HepG2 (cell line): ENCODE results near the gene TUBG1. TPM values are rescaled to one million over a fixed set of nuclear protein-coding genes. Genes with fewer than 3 reads are reported as not detected.
A peak's percentile ranks its signal among the peaks of the same experiment; 100 is the strongest.

Source experiments
- ATAC-seq: fragments of 200-7000 bp; cut with Tn5 transposase; 3 replicates; pipeline ENCODE4 v1.9.1; 2020; ENCODE audit warnings: mild to moderate bottlenecking, moderate library complexity
- BruUV-seq: library from RNA; stranded (reverse); fragments of 400-500 nt; replicated peaks from 2 replicates; lab custom pipeline; 2021; lab: Mats Ljungman, UMichigan
- CTCF ChIA-PET: fragments of 300-600 bp; formaldehyde crosslinking; extraction: SDS; loops from one replicate; lab custom pipeline; 2021; ENCODE audit warnings: low total read pairs, inconsistent platforms, low intra/inter-chr PET ratio; lab: Yijun Ruan, JAX
- POLR2A ChIA-PET: fragments of 350-600 bp; sonication (Branson Sonifier 250); formaldehyde crosslinking; loops from one replicate; lab custom pipeline; 2020; ENCODE audit warnings: antibody characterized with exemption, inconsistent platforms; lab: Yijun Ruan, JAX
- DNase-seq: peaks from one replicate; pipeline ENCODE4 v3.0.0-alpha.2; 2015; ENCODE audit warnings: low spot score
- FAIRE-seq: peaks from 3 replicates; lab custom pipeline; 2011; peaks lifted over from hg19 to GRCh38; lab: Jason Lieb, UNC
- H2AFZ ChIP-seq: one replicate; pipeline ENCODE4 v1.6.1; 2011; ENCODE audit warnings: low read length, inconsistent platforms
- H3K27ac ChIP-seq: fragments of 300-600 bp; 3 replicates; pipeline ENCODE4 v1.8.0; 2011; ENCODE audit warnings: mixed run types, mild to moderate bottlenecking, mixed read lengths, low read length, inconsistent platforms; ENCODE audit not compliant: insufficient read depth; ENCODE audit errors: extremely low read length
- H3K27me3 ChIP-seq, 2 experiments: fragments of 200-600 bp in 1 of 2; 2 replicates in 1 of 2; 3 replicates in 1 of 2; pipeline versions ENCODE4 v1.6.0 to v1.8.0; 2011; ENCODE audit warnings: low read length in 2 of 2, mild to moderate bottlenecking in 2 of 2, moderate library complexity in 2 of 2, inconsistent platforms in 1 of 2; ENCODE audit not compliant: insufficient read depth in 2 of 2, control insufficient read depth in 1 of 2
- H3K36me3 ChIP-seq, 2 experiments: fragments of 200-600 bp in 1 of 2; replicated peaks in 1 of 2; 2 replicates in 1 of 2; 3 replicates in 1 of 2; pipeline versions ENCODE4 v1.5.1 to v1.8.0; 2011; ENCODE audit warnings: low read length in 2 of 2, inconsistent platforms in 1 of 2; ENCODE audit not compliant: insufficient read depth in 2 of 2, control insufficient read depth in 1 of 2
- H3K4me1 ChIP-seq: 2 replicates; pipeline ENCODE4 v1.5.1; 2012; ENCODE audit warnings: low read length, inconsistent platforms; ENCODE audit not compliant: insufficient read depth
- H3K4me2 ChIP-seq: 2 replicates; pipeline ENCODE4 v1.6.0; 2011; ENCODE audit warnings: low read depth, low read length, inconsistent platforms
- H3K4me3 ChIP-seq, 3 experiments: fragments of 200-600 bp in 1 of 3; sonication (generic), shearing (Covaris generic) in 1 of 3; replicated peaks in 1 of 3; 2 replicates each; pipeline ENCODE4 v1.5.1; 2011 to 2016; ENCODE audit warnings: low read length in 3 of 3, inconsistent platforms in 2 of 3, low read depth in 2 of 3, mild to moderate bottlenecking in 2 of 3, control low read depth in 1 of 3, mixed read lengths in 1 of 3; ENCODE audit not compliant: insufficient read depth in 1 of 3
- H3K79me2 ChIP-seq: one replicate; pipeline ENCODE4 v1.6.1; 2011; ENCODE audit warnings: low read length, inconsistent platforms; ENCODE audit not compliant: insufficient read depth
- H3K9ac ChIP-seq: 2 replicates; pipeline ENCODE4 v1.6.0; 2011; ENCODE audit warnings: mild to moderate bottlenecking, low read depth, low read length, inconsistent platforms; ENCODE audit not compliant: insufficient read depth
- H3K9me3 ChIP-seq: 2 replicates; pipeline ENCODE4 v1.5.1; 2012; ENCODE audit warnings: mild to moderate bottlenecking, low read length
- H4K20me1 ChIP-seq: 2 replicates; pipeline ENCODE4 v1.6.0; 2011; ENCODE audit warnings: inconsistent platforms, mild to moderate bottlenecking, low read length, moderate library complexity; ENCODE audit not compliant: insufficient read depth
- AHR ChIP-seq: IDR thresholded peaks from 2 replicates; pipeline ENCODE4 v1.6.1; 2018; ENCODE audit warnings: missing genetic modification reagents, missing compliant biosample characterization
- GATA4 ChIP-seq: sonication (generic); IDR thresholded peaks from 2 replicates; pipeline ENCODE4 v1.6.1; 2016; ENCODE audit warnings: antibody characterized with exemption, low read depth, borderline replicate concordance
- NPAS2 ChIP-seq: sonication (generic); formaldehyde crosslinking; IDR thresholded peaks from 2 replicates; pipeline ENCODE4 v1.8.0; 2022; ENCODE audit warnings: mild to moderate bottlenecking, missing genetic modification reagents, borderline replicate concordance
- ZNF17 ChIP-seq: sonication (generic); formaldehyde crosslinking; IDR thresholded peaks from 2 replicates; pipeline ENCODE4 v1.5.0; 2020; ENCODE audit warnings: mild to moderate bottlenecking, missing genetic modification reagents
- ZNF7 ChIP-seq: IDR thresholded peaks from 2 replicates; pipeline ENCODE4 v1.6.1; 2016; ENCODE audit warnings: missing biosample characterization, missing genetic modification reagents
- WGBS: methylation state at CpG from one replicate; pipeline ENCODE4 v1.1.6; 2017; ENCODE audit warnings: low lambda C conversion rate; 5-methylcytosine and 5-hydroxymethylcytosine counted together
- in situ Hi-C: cut with HindIII; loops from 2 replicates; pipeline ENCODE4 v1.10.0; 2017; ENCODE audit warnings: low pct_unique_long_range_greater_than_20kb; ENCODE audit not compliant: extremely low pct_ligation_motif_present
- intact Hi-C: fragments of 100-400 bp; cut with micrococcal nuclease; formaldehyde crosslinking; loops from one replicate; pipeline ENCODE4 v1.10.0; 2022; ENCODE audit not compliant: unreplicated experiment
- polyA plus RNA-seq, 8 experiments: library from polyadenylated mRNA; depleted of rRNA in 3 of 8; stranded (reverse) in 7 of 8; unstranded in 1 of 8; fragments of >200 nt; fragmentation: Illumina TruSeq in 4 of 8; extraction: Trizol in 4 of 8; gene quantifications; 2 replicates each; pipeline versions ENCODE4 v1.2.1 to v1.2.3, GENCODE V29; 2011 to 2016; ENCODE audit warnings: low read depth in 4 of 8, missing spikeins in 1 of 8, mixed read lengths in 1 of 8; ENCODE audit not compliant: insufficient read depth in 1 of 8
- total RNA-seq, 5 experiments: library from RNA; depleted of rRNA; stranded (reverse); fragments of >200 nt; fragmentation: Illumina TruSeq; extraction: Trizol; gene quantifications; 2 replicates each; pipeline ENCODE4 v1.2.3, GENCODE V29; 2016; ENCODE audit warnings: low read depth in 1 of 5
- TF ChIP-seq, protein P1 (sequence below): sonication (generic); formaldehyde crosslinking; IDR thresholded peaks from 2 replicates; pipeline ENCODE4 v1.5.0; 2020; ENCODE audit warnings: mild to moderate bottlenecking, missing genetic modification reagents

The TUBG1 gene
- total and polyA plus RNA-seq, 2 of the 13 experiments (the other 11 are each of a cell fraction or from before 2014, with no cell fraction given): 74.1 to 137 TPM

- H3K27ac ChIP-seq: no peak overlapping the region
- POLR2A ChIA-PET: no interaction called here
- H3K79me2 ChIP-seq: no peaks in the 10 kb centered on the region
- no peak overlapping the region for H3K4me3 ChIP-seq
- H3K36me3 ChIP-seq: no peaks in the 10 kb centered on the region
- intact Hi-C loops (no loop called here), in situ Hi-C loops (no loop called here)
- H3K9ac ChIP-seq: no peak overlapping the region
- DNase-seq: no peak
- no peaks in the 10 kb centered on the region for H4K20me1 ChIP-seq
- FAIRE-seq: no peak
- CTCF ChIA-PET: no interaction called here
- no peak overlapping the region for H2AFZ ChIP-seq
- H3K9me3 ChIP-seq: no peaks in the 10 kb centered on the region
- ATAC-seq: no peak
- peaks cover 21% of the 10 kb centered on the region for H3K4me1 ChIP-seq
- no peak for TF ChIP-seq NPAS2 (CRISPR knock-in tag)
- no peak for TF ChIP-seq ZNF17 (CRISPR knock-in tag)
- no peak for TF ChIP-seq AHR (CRISPR knock-in tag)
- TF ChIP-seq, all 625 proteins: peak for 0
- Histone ChIP-seq H3K27me3 (peaks cover 0 to 11% of the 10 kb centered on the region in 2 experiments; a peak in 3 of 5 replicates), H3K4me2 (no peak overlapping the region)
- no TSS peak for BruUV-seq
- 51% methylated on average over 5 of the region's 5 CpGs for WGBS
Observed at GRCh38 chr17:42647778-42648177, 38.3 kb downstream of the TUBG1 start.

DNA sequence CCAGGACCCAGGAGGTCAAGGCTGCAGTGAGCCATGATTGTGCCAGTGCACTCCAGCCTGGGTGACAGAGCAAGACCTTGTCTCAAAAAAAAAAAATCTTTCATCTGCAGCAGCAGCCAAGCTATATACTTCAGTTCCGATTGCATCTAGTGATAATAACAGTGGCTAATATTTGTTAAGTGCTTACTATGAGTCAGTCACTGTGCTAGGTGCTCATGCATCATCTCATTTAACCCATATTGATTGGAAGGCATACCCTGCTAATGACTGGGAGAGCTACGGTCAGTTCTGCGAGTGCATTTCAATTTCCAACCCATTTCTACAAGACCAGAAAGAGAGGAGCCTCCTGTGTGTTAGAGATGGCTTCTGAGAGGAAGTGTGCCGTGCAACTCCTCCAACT lies 41.9 kb downstream of the TUBG1 start:
- in situ Hi-C loops: no loop called here
- Histone ChIP-seq H3K4me3 (no peak overlapping the region), H3K36me3 (no peaks in the 10 kb centered on the region), H3K9me3 (no peaks in the 10 kb centered on the region), H3K27ac (no peak overlapping the region), H3K4me2 (no peak overlapping the region), H2AFZ (no peak overlapping the region), H4K20me1 (no peaks in the 10 kb centered on the region), H3K79me2 (no peaks in the 10 kb centered on the region), H3K27me3 (peaks cover 0 to 9% of the 10 kb centered on the region in 2 experiments; a peak in 3 of 5 replicates), H3K4me1 (peaks cover 33% of the 10 kb centered on the region), H3K9ac (no peak overlapping the region)
- no peak; the same call in 2 of the 3 replicates for ATAC-seq
- CTCF ChIA-PET: no interaction called here
- TF ChIP-seq GATA4 (no peak), ZNF7 (CRISPR knock-in tag) (peak; percentile 86)
- TF ChIP-seq, protein P1, sequence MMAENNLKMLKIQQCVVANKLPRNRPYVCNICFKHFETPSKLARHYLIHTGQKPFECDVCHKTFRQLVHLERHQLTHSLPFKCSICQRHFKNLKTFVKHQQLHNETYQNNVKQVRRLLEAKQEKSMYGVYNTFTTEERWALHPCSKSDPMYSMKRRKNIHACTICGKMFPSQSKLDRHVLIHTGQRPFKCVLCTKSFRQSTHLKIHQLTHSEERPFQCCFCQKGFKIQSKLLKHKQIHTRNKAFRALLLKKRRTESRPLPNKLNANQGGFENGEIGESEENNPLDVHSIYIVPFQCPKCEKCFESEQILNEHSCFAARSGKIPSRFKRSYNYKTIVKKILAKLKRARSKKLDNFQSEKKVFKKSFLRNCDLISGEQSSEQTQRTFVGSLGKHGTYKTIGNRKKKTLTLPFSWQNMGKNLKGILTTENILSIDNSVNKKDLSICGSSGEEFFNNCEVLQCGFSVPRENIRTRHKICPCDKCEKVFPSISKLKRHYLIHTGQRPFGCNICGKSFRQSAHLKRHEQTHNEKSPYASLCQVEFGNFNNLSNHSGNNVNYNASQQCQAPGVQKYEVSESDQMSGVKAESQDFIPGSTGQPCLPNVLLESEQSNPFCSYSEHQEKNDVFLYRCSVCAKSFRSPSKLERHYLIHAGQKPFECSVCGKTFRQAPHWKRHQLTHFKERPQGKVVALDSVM (CRISPR knock-in tag): 0 out of 2 replicates have a peak, but pooled peaks have one; percentile 4
- WGBS: 48% methylated on average over 4 of the region's 4 CpGs
- POLR2A ChIA-PET: interaction anchor here (0.6 to 0.8 kb wide), 2 partner anchors 11 to 42 kb away, joined by 3 to 5 read pairs; partner anchors contain the start of genes RETREG3 and TUBG1
- BruUV-seq: no TSS peak
- FAIRE-seq: no peak
- intact Hi-C loops: no loop called here
- no peak for DNase-seq
